ENCODE measurements around the gene RSPH6A. TPM values are rescaled to one million over a fixed set of nuclear protein-coding genes. Genes with fewer than 3 reads are reported as not detected.
A peak's percentile ranks its signal among the peaks of the same experiment; 100 is the strongest.

The RSPH6A gene
- total RNA-seq, 1 experiment from 2014 or later = 0.21 TPM

DNA sequence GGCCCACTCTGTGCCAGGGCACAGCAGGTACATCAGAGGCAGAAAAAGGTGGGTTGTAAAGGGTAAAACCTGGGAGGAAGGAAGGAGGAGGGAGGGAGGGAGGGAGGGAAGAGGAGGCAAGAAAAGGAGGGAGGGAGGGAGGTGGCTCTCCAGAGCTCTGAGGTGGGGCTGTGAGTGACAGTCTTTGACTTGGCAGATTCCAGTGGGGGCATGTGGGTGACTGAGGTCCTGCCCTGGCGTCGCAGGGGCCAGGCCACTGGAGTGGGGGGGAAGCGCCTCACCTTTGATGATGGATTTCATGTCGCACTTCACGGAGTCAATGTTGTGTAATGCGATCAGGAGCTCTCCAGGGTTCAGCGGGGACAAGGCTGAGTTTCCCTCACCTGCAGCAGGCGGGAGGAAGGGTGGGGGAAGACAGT is 6.0 kb upstream of the RSPH6A start:
- no TSS peak for BruUV-seq (replicated peaks)
- H3K36me3 Mint-ChIP-seq (ENCODE audit: insufficient read depth, unreplicated experiment) = peaks cover 42% of the 10 kb centered on the region
- no peak for TF ChIP-seq CTCF (IDR thresholded peaks at IDR 0.05; ENCODE audit: unreplicated experiment)
- ChIA-PET CTCF (interaction anchor here (0.6 kb wide), 1 partner anchor 62 kb away, joined by 3 read pairs; no protein-coding TSS in a partner anchor), POLR2A (no interaction called here)
- H3K9me3 Mint-ChIP-seq (ENCODE audit: unreplicated experiment) = no peaks in the 10 kb centered on the region
- H3K4me1 Mint-ChIP-seq (ENCODE audit: insufficient read depth, unreplicated experiment) = peaks cover 15% of the 10 kb centered on the region
- no peak overlapping the region for H3K4me3 Mint-ChIP-seq (ENCODE audit: unreplicated experiment)
- H3K27ac Mint-ChIP-seq (ENCODE audit: low read depth, unreplicated experiment) = no peak overlapping the region
- no peak for DNase-seq (ENCODE audit: unreplicated experiment)
- intact Hi-C loops (cut with micrococcal nuclease) = no loop called here
- no peaks in the 10 kb centered on the region for H3K27me3 Mint-ChIP-seq (ENCODE audit: insufficient read depth, unreplicated experiment)

DNA sequence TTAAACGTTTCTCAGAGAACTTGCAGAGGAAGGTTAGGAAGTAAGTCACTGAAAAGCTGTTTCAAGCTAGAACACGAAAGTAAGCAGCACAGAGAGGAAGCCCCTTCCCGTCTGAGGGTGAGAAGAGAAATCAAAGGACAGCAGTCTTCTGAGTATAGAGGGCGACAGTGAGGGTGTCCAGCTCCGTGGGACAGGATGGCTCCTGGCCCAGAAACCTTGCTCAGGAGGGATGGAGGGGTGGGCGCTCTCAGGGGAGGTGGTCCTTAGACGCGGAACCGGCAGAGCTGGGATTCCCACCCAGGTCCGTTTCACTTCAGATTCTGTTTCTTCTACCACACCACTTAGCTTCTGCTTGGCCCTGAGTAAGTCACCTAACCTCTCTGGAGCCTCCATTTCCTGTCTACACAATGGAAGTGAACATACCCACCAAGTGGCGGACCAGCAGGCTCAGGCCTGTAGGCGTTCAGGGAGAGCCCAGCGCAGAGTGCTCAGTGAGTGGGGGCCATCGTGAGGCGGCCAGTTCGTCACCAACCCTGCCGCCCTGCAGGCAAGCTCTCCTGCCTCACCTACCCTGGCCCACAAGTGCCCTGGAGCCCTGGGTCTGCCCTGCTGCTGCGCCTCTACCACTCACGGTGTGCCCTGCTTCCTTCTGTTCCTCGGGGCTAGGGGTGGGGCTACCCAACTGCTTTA is 5.5 kb upstream of the RSPH6A start:
- ChIA-PET POLR2A (no interaction called here), CTCF (interaction anchor here (0.6 kb wide), 1 partner anchor 62 kb away, joined by 3 read pairs; no protein-coding TSS in a partner anchor)
- Mint-ChIP-seq H3K27me3 (ENCODE audit: insufficient read depth, unreplicated experiment) (no peaks in the 10 kb centered on the region), H3K4me3 (ENCODE audit: unreplicated experiment) (no peak overlapping the region), H3K9me3 (ENCODE audit: unreplicated experiment) (no peaks in the 10 kb centered on the region), H3K4me1 (ENCODE audit: insufficient read depth, unreplicated experiment) (peaks cover 12% of the 10 kb centered on the region), H3K36me3 (ENCODE audit: insufficient read depth, unreplicated experiment) (peaks cover 42% of the 10 kb centered on the region), H3K27ac (ENCODE audit: low read depth, unreplicated experiment) (no peak overlapping the region)
- TF ChIP-seq CTCF (IDR thresholded peaks at IDR 0.05; ENCODE audit: unreplicated experiment) = no peak
- no peak for DNase-seq (ENCODE audit: unreplicated experiment)
- BruUV-seq (replicated peaks) = no TSS peak
- intact Hi-C loops (cut with micrococcal nuclease) = no loop called here

- no peak overlapping the region for H3K27ac Mint-ChIP-seq (ENCODE audit: low read depth, unreplicated experiment)
- intact Hi-C loops (cut with micrococcal nuclease) = loop anchor here (5.0 kb wide), 1 partner anchor 248 kb away; no protein-coding TSS in a partner anchor
- H3K9me3 Mint-ChIP-seq (ENCODE audit: unreplicated experiment) = no peaks in the 10 kb centered on the region
- H3K4me3 Mint-ChIP-seq (ENCODE audit: unreplicated experiment) = no peak overlapping the region
- POLR2A ChIA-PET = no interaction called here
- no peak for DNase-seq (ENCODE audit: unreplicated experiment)
- CTCF ChIA-PET = interaction anchor here (0.6 to 1.0 kb wide), 2 partner anchors 38 to 65 kb away, joined by 3 read pairs; no protein-coding TSS in a partner anchor
- BruUV-seq (replicated peaks) = no TSS peak
- peaks cover 43% of the 10 kb centered on the region for H3K36me3 Mint-ChIP-seq (ENCODE audit: insufficient read depth, unreplicated experiment)
- no peak for TF ChIP-seq CTCF (IDR thresholded peaks at IDR 0.05; ENCODE audit: unreplicated experiment)
- H3K27me3 Mint-ChIP-seq (ENCODE audit: insufficient read depth, unreplicated experiment) = no peaks in the 10 kb centered on the region
- peaks cover 8% of the 10 kb centered on the region for H3K4me1 Mint-ChIP-seq (ENCODE audit: insufficient read depth, unreplicated experiment)
These were observed 4.7 kb upstream of the RSPH6A start for GRCh38 chr19:45819769-45820168.

GRCh38 chr19:45817725-45818301 is 2.7 kb upstream of the RSPH6A start:
- Mint-ChIP-seq H3K4me3 (ENCODE audit: unreplicated experiment) (no peak overlapping the region), H3K4me1 (ENCODE audit: insufficient read depth, unreplicated experiment) (no peaks in the 10 kb centered on the region), H3K9me3 (ENCODE audit: unreplicated experiment) (no peaks in the 10 kb centered on the region), H3K27me3 (ENCODE audit: insufficient read depth, unreplicated experiment) (no peaks in the 10 kb centered on the region), H3K27ac (ENCODE audit: low read depth, unreplicated experiment) (no peak overlapping the region), H3K36me3 (ENCODE audit: insufficient read depth, unreplicated experiment) (peaks cover 42% of the 10 kb centered on the region)
- BruUV-seq (replicated peaks) = no TSS peak
- no peak for TF ChIP-seq CTCF (IDR thresholded peaks at IDR 0.05; ENCODE audit: unreplicated experiment)
- ChIA-PET POLR2A (interaction anchor here (1.2 to 1.8 kb wide), 2 partner anchors 48 to 50 kb away, joined by 3 to 7 read pairs; partner anchors contain the start of gene SIX5), CTCF (interaction anchor here (0.6 to 2.1 kb wide), 13 partner anchors 8 to 777 kb away, joined by 3 to 12 read pairs (median 5); no protein-coding TSS in a partner anchor)
- intact Hi-C loops (cut with micrococcal nuclease) = loop anchor here (1.0 to 5.0 kb wide), 2 partner anchors 65 to 249 kb away; no protein-coding TSS in a partner anchor
- DNase-seq (ENCODE audit: unreplicated experiment) = peak; percentile 74

All from MCF 10A (cell line).